Fibroblast of lung (primary cell): ENCODE measurements around the gene LBR. TPM values are rescaled to one million over a fixed set of nuclear protein-coding genes. Genes with fewer than 3 reads are reported as not detected.

Experiments
- DNase-seq, 2 donors: peaks; one replicate each; pipeline versions ENCODE4 v3.0.0 to v3.0.0-alpha.2; 2010; ENCODE audit warnings: low read depth in 2 of 2
- H2AFZ ChIP-seq: 2 replicates; pipeline ENCODE4 v1.5.1; 2012; ENCODE audit warnings: low read length, control low read depth, inconsistent platforms
- H3K27ac ChIP-seq: 2 replicates; pipeline ENCODE4 v1.5.1; 2011; ENCODE audit warnings: low read length, control low read depth; ENCODE audit not compliant: insufficient read depth
- H3K27me3 ChIP-seq: 2 replicates; pipeline ENCODE4 v1.5.1; 2011; ENCODE audit warnings: mild to moderate bottlenecking, low read length; ENCODE audit not compliant: control insufficient read depth, insufficient read depth
- H3K36me3 ChIP-seq: 2 replicates; pipeline ENCODE4 v1.5.1; 2011; ENCODE audit warnings: low read length; ENCODE audit not compliant: control insufficient read depth, insufficient read depth
- H3K4me1 ChIP-seq: 2 replicates; pipeline ENCODE4 v1.5.1; 2011; ENCODE audit warnings: low read length; ENCODE audit not compliant: control insufficient read depth, insufficient read depth; ENCODE audit errors: extremely low read depth
- H3K4me2 ChIP-seq: 2 replicates; pipeline ENCODE4 v1.5.1; 2011; ENCODE audit warnings: low read length, control low read depth; ENCODE audit not compliant: insufficient read depth; ENCODE audit errors: extremely low read depth
- H3K4me3 ChIP-seq, 4 experiments: fragments of 200-600 bp in 1 of 4; sonication (generic) in 1 of 4; replicated peaks in 1 of 4; 2 replicates each; pipeline ENCODE4 v1.5.1; 2011 to 2016; ENCODE audit warnings: low read length in 4 of 4, low read depth in 3 of 4, mild to moderate bottlenecking in 3 of 4, control low read depth in 2 of 4, inconsistent platforms in 1 of 4, mixed read lengths in 1 of 4; ENCODE audit not compliant: insufficient read depth in 1 of 4; ENCODE audit errors: control extremely low read depth in 1 of 4
- H3K79me2 ChIP-seq: 2 replicates; pipeline ENCODE4 v1.5.1; 2012; ENCODE audit warnings: mild to moderate bottlenecking, low read length, inconsistent platforms; ENCODE audit not compliant: control insufficient read depth, insufficient read depth
- H3K9ac ChIP-seq: 2 replicates; pipeline ENCODE4 v1.5.1; 2011; ENCODE audit warnings: mild to moderate bottlenecking, low read length, control low read depth; ENCODE audit not compliant: insufficient read depth
- H3K9me3 ChIP-seq: 2 replicates; pipeline ENCODE4 v1.5.1; 2012; ENCODE audit warnings: low read depth, low read length; ENCODE audit not compliant: control insufficient read depth, insufficient read depth
- H4K20me1 ChIP-seq: 2 replicates; pipeline ENCODE4 v1.5.1; 2011; ENCODE audit warnings: low read length; ENCODE audit not compliant: control insufficient read depth, insufficient read depth; ENCODE audit errors: extremely low read depth
- EZH2 ChIP-seq: IDR thresholded peaks from 2 replicates; pipeline ENCODE4 v1.5.1; 2012; ENCODE audit warnings: low read length, control low read depth, mild to moderate bottlenecking; ENCODE audit errors: missing control alignments
- polyA minus RNA-seq: library from RNA; depleted of rRNA, polyadenylated mRNA; stranded (reverse); fragments of >200 nt; gene quantifications from 2 replicates; pipeline ENCODE4 v1.2.3, GENCODE V29; 2011; ENCODE audit warnings: low replicate concordance
- polyA plus RNA-seq, 2 donors: library from polyadenylated mRNA; depleted of rRNA in 1 of 2; stranded (reverse) in 1 of 2; unstranded in 1 of 2; fragments of >200 nt; gene quantifications; 2 replicates each; pipeline ENCODE4 v1.2.1, GENCODE V29; 2011 to 2012; ENCODE audit warnings: missing spikeins in 1 of 2
- total RNA-seq: library from RNA; depleted of rRNA; stranded (reverse); fragments of >200 nt; gene quantifications from 2 replicates; pipeline ENCODE4 v1.2.1, GENCODE V29; 2014
- TF ChIP-seq, protein P1 (sequence below), 2 donors: IDR thresholded peaks in 1 of 2; conservative IDR thresholded peaks in 1 of 2; 1 replicate in 1 of 2; 2 replicates in 1 of 2; pipeline ENCODE4 v1.5.1; 2011 to 2012; ENCODE audit warnings: low read length in 2 of 2, control low read depth in 1 of 2, inconsistent platforms in 1 of 2, low read depth in 1 of 2, mild to moderate bottlenecking in 1 of 2

Gene LBR
- 33.9 and 39.5 TPM in 2 replicates for total RNA-seq
- 34.1 and 39.0 TPM in 2 replicates for polyA plus RNA-seq
- 19.5 and 23.9 TPM in 2 replicates for polyA plus RNA-seq (2012)
- 30.4 and 41.9 TPM in 2 replicates for polyA minus RNA-seq

GRCh38 chr1:225427235-225428067 is at the start of gene LBR:
LBR (minus strand) TSS chr1:225428038; CDS start chr1:225424075, 3,963 bp downstream.
- peak within 1 kb of the TSS; percentile 88 for H3K4me2 ChIP-seq
- H3K79me2 ChIP-seq: peaks cover 54% of the 10 kb centered on the region
- H3K36me3 ChIP-seq: no peaks in the 10 kb centered on the region
- TF ChIP-seq, protein P1, sequence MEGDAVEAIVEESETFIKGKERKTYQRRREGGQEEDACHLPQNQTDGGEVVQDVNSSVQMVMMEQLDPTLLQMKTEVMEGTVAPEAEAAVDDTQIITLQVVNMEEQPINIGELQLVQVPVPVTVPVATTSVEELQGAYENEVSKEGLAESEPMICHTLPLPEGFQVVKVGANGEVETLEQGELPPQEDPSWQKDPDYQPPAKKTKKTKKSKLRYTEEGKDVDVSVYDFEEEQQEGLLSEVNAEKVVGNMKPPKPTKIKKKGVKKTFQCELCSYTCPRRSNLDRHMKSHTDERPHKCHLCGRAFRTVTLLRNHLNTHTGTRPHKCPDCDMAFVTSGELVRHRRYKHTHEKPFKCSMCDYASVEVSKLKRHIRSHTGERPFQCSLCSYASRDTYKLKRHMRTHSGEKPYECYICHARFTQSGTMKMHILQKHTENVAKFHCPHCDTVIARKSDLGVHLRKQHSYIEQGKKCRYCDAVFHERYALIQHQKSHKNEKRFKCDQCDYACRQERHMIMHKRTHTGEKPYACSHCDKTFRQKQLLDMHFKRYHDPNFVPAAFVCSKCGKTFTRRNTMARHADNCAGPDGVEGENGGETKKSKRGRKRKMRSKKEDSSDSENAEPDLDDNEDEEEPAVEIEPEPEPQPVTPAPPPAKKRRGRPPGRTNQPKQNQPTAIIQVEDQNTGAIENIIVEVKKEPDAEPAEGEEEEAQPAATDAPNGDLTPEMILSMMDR (conservative IDR thresholded peaks at IDR 0.05 in 1 of 2, IDR thresholded peaks at IDR 0.05 in 1 of 2; ENCODE audit: low read depth in 1 of 2, low read length in 2 of 2): no peak
- no peak for TF ChIP-seq EZH2
- peak within 1 kb of the TSS; percentile 80 for H3K9ac ChIP-seq
- H3K27ac ChIP-seq: peak within 1 kb of the TSS; percentile 85
- peak within 1 kb of the TSS; percentile 83 to 93 (median 88) for H3K4me3 ChIP-seq
- DNase-seq: peak; percentile 29 to 42
- H3K4me1 ChIP-seq: peaks cover 10% of the 10 kb centered on the region
- H3K27me3 ChIP-seq: no peaks in the 10 kb centered on the region
- H2AFZ ChIP-seq: peak within 1 kb of the TSS; percentile 74
- no peaks in the 10 kb centered on the region for H3K9me3 ChIP-seq
- H4K20me1 ChIP-seq: no peaks in the 10 kb centered on the region

GRCh38 chr1:225477296-225477911 is 49.6 kb upstream of the LBR start:
- H3K4me1 ChIP-seq: no peaks in the 10 kb centered on the region
- H3K27me3 ChIP-seq: no peaks in the 10 kb centered on the region
- H3K4me2 ChIP-seq: no peak overlapping the region
- H3K4me3 ChIP-seq: no peak overlapping the region
- no peak overlapping the region for H3K9ac ChIP-seq
- no peak overlapping the region for H2AFZ ChIP-seq
- no peak for DNase-seq
- no peaks in the 10 kb centered on the region for H3K79me2 ChIP-seq
- H3K9me3 ChIP-seq: no peaks in the 10 kb centered on the region
- no peaks in the 10 kb centered on the region for H4K20me1 ChIP-seq
- TF ChIP-seq, protein P1 (conservative IDR thresholded peaks at IDR 0.05 in 1 of 2, IDR thresholded peaks at IDR 0.05 in 1 of 2; ENCODE audit: low read depth in 1 of 2, low read length in 2 of 2): no peak
- no peak for TF ChIP-seq EZH2
- no peaks in the 10 kb centered on the region for H3K36me3 ChIP-seq
- H3K27ac ChIP-seq: no peak overlapping the region

DNA sequence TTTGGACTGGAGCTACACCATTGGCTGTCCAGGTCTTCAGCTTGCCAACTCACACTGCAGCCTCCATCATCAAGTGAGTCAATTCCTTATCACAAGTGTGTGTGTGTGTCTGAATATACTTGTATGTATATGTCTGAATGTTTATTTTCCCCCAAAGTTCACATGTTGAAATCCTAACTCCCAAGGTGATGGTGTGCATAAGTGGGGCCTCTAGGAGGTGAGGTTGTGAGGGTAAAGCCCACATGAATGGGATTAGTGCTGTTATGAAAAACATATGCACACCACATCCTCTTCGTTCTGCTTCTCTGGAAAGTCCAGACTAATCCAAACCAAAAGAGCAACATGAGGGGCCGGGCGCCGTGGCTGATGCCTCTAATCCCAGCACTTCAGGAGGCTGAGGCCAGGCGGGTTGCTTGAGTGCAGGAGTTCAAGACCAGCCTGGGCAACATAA is 48.7 kb upstream of the LBR start:
- no peaks in the 10 kb centered on the region for H3K79me2 ChIP-seq
- no peak overlapping the region for H2AFZ ChIP-seq
- peak in 1 of 2 donors; percentile 24 for DNase-seq
- no peaks in the 10 kb centered on the region for H4K20me1 ChIP-seq
- no peaks in the 10 kb centered on the region for H3K27me3 ChIP-seq
- no peaks in the 10 kb centered on the region for H3K9me3 ChIP-seq
- H3K4me3 ChIP-seq: no peak overlapping the region
- H3K36me3 ChIP-seq: no peaks in the 10 kb centered on the region
- H3K4me1 ChIP-seq: no peaks in the 10 kb centered on the region
- no peak overlapping the region for H3K27ac ChIP-seq
- H3K4me2 ChIP-seq: no peak overlapping the region
- no peak overlapping the region for H3K9ac ChIP-seq
- TF ChIP-seq, protein P1 (conservative IDR thresholded peaks at IDR 0.05 in 1 of 2, IDR thresholded peaks at IDR 0.05 in 1 of 2; ENCODE audit: low read depth in 1 of 2, low read length in 2 of 2): no peak
- no peak for TF ChIP-seq EZH2
